Measurements from ENCODE around the gene BRD3OS. TPM values are rescaled to one million over a fixed set of nuclear protein-coding genes. Genes with fewer than 3 reads are reported as not detected.

Gene BRD3OS
- total and polyA plus RNA-seq, 2 of the 13 experiments (the other 11 are each of a cell fraction or from before 2014, with no cell fraction given): 4.9 to 5.7 TPM

DNA sequence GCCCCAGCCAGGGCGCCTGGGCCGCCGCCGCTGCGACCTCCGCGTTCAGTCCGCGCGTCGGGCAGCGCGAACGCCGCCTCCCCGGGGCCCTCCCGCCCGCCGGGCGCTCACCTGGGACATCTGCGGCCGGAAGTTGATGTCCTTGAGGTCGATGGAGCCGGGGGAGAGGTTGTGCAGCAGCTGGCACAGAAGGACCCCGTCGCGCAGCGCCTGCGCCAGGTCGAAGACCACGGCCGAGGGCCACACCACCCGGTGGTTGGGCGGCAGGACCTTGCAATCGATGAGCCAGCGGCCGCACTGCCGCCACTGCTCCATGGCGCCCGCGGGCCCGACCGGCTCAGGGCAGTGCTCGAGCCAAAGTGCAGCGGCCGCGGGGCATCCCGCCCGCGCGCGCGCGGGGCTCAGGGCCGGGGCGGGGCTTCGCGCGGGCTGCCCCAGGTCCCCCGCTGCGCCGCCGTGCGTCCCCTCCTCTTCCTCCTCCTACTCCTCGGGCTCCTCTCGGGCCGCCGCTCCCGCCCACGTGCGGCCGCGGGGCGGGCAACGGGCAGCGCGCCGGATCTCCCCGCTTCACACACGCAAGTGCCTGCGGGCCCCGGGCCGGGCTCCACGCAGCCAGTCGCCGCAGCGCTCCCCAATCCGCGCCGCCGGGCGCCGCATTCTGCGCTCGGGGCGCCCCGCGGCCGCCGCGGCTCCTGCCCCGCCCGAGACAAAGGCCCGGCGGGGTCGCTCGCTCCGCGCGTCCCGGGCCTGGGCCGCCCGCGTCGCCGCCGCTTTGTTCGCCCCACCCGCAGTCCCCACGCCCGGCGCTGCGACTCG, 33.1 kb upstream of the BRD3OS start, which contains the start of gene VAV2 (continued):
- TF ChIP-seq, protein P1, sequence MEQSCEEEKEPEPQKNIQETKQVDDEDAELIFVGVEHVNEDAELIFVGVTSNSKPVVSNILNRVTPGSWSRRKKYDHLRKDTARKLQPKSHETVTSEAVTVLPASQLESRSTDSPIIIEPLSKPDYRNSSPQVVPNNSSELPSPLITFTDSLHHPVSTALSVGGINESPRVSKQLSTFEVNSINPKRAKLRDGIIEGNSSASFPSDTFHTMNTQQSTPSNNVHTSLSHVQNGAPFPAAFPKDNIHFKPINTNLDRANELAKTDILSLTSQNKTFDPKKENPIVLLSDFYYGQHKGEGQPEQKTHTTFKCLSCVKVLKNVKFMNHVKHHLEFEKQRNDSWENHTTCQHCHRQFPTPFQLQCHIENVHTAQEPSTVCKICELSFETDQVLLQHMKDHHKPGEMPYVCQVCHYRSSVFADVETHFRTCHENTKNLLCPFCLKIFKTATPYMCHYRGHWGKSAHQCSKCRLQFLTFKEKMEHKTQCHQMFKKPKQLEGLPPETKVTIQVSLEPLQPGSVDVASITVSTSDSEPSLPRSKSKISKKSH (CRISPR knock-in tag; IDR thresholded peaks at IDR 0.05; ENCODE audit: borderline replicate concordance): no peak
- TF ChIP-seq HNRNPLL (IDR thresholded peaks at IDR 0.05; ENCODE audit: low read depth, low read length, poor library complexity, severe bottlenecking): peak; percentile 9
- no peak; the same call in 1 of the 2 replicates for TF ChIP-seq DR1 (CRISPR knock-in tag; IDR thresholded peaks at IDR 0.05)
- no peak for TF ChIP-seq ZBTB21 (CRISPR knock-in tag; IDR thresholded peaks at IDR 0.05)
- no peak for TF ChIP-seq MED8 (CRISPR knock-in tag; IDR thresholded peaks at IDR 0.05; ENCODE audit: insufficient replicate concordance)
- TF ChIP-seq SAP130 (CRISPR knock-in tag; IDR thresholded peaks at IDR 0.05; ENCODE audit: low read depth): peak; percentile 57
- TF ChIP-seq SRY (CRISPR knock-in tag; IDR thresholded peaks at IDR 0.05): no peak
- TF ChIP-seq, protein P2, sequence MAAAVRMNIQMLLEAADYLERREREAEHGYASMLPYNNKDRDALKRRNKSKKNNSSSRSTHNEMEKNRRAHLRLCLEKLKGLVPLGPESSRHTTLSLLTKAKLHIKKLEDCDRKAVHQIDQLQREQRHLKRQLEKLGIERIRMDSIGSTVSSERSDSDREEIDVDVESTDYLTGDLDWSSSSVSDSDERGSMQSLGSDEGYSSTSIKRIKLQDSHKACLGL (CRISPR knock-in tag; IDR thresholded peaks at IDR 0.05): peak; percentile 27; the same call in 1 of the 2 replicates
- 0 out of 2 replicates have a peak, but pooled peaks have one; percentile 26 for TF ChIP-seq KMT2A (CRISPR knock-in tag; IDR thresholded peaks at IDR 0.05)
- TF ChIP-seq, protein P3, sequence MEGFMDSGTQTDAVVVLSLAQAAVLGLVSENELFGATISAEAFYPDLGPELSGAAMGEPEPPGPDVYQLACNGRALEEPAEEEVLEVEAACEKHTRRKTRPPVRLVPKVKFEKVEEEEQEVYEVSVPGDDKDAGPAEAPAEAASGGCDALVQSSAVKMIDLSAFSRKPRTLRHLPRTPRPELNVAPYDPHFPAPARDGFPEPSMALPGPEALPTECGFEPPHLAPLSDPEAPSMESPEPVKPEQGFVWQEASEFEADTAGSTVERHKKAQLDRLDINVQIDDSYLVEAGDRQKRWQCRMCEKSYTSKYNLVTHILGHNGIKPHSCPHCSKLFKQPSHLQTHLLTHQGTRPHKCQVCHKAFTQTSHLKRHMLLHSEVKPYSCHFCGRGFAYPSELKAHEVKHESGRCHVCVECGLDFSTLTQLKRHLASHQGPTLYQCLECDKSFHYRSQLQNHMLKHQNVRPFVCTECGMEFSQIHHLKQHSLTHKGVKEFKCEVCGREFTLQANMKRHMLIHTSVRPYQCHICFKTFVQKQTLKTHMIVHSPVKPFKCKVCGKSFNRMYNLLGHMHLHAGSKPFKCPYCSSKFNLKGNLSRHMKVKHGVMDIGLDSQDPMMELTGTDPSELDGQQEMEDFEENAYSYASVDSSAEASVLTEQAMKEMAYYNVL (CRISPR knock-in tag; IDR thresholded peaks at IDR 0.05; ENCODE audit: borderline replicate concordance): no peak
- TF ChIP-seq SMARCE1 (IDR thresholded peaks at IDR 0.05; ENCODE audit: borderline replicate concordance): no peak
- TF ChIP-seq, protein P4, sequence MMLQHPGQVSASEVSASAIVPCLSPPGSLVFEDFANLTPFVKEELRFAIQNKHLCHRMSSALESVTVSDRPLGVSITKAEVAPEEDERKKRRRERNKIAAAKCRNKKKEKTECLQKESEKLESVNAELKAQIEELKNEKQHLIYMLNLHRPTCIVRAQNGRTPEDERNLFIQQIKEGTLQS (CRISPR knock-in tag; IDR thresholded peaks at IDR 0.05): no peak
- TF ChIP-seq, protein P5, sequence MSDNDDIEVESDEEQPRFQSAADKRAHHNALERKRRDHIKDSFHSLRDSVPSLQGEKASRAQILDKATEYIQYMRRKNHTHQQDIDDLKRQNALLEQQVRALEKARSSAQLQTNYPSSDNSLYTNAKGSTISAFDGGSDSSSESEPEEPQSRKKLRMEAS (IDR thresholded peaks at IDR 0.05): peak; percentile 77
- TF ChIP-seq KLF9 (CRISPR knock-in tag; IDR thresholded peaks at IDR 0.05; ENCODE audit: low read depth): no peak
- TF ChIP-seq TP53 (CRISPR knock-in tag; conservative IDR thresholded peaks at IDR 0.05): no peak
- TF ChIP-seq RBAK (CRISPR knock-in tag; IDR thresholded peaks at IDR 0.05): no peak
- TF ChIP-seq, protein P6, sequence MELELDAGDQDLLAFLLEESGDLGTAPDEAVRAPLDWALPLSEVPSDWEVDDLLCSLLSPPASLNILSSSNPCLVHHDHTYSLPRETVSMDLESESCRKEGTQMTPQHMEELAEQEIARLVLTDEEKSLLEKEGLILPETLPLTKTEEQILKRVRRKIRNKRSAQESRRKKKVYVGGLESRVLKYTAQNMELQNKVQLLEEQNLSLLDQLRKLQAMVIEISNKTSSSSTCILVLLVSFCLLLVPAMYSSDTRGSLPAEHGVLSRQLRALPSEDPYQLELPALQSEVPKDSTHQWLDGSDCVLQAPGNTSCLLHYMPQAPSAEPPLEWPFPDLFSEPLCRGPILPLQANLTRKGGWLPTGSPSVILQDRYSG (CRISPR knock-in tag; IDR thresholded peaks at IDR 0.05): no peak
- no peak for TF ChIP-seq NFE2L1 (CRISPR knock-in tag; IDR thresholded peaks at IDR 0.05; ENCODE audit: borderline replicate concordance)
